Activated CD8-positive, alpha-beta memory T cell treated with anti-CD3 and anti-CD28 coated beads, Interleukin-2, amount 50 U/mL, for 4 hours (primary cell): ENCODE data around the gene SLC38A10.

Source experiments
- DNase-seq: peaks from one replicate; pipeline ENCODE4 v3.0.0-alpha.2; 2020

Gene SLC38A10

GRCh38 chr17:81222906-81223761 lies 72.0 kb downstream of the SLC38A10 start, which contains the start of gene CEP131:
TSS of gene CEP131 (minus strand) at chr17:81222965. CDS start at chr17:81220056, 2,909 bp downstream.
- DNase-seq, result peak; percentile 100

- DNase-seq, result no peak
These were observed 72.5 kb downstream of the SLC38A10 start for GRCh38 chr17:81222620-81222905.

- no peak for DNase-seq
These were observed 73.1 kb downstream of the SLC38A10 start for GRCh38 chr17:81221842-81222619.

GRCh38 chr17:81221371-81221841 lies 73.7 kb downstream of the SLC38A10 start:
- no peak for DNase-seq

GRCh38 chr17:81219476-81220180 lies 75.5 kb downstream of the SLC38A10 start:
- no peak for DNase-seq

GRCh38 chr17:81218991-81219390 lies 76.1 kb downstream of the SLC38A10 start:
- DNase-seq, result no peak

- no peak for DNase-seq
These were observed 76.6 kb downstream of the SLC38A10 start for GRCh38 chr17:81218459-81218858.

- DNase-seq, result no peak
These were observed 77.6 kb downstream of the SLC38A10 start for GRCh38 chr17:81217491-81217890.

GRCh38 chr17:81213978-81214377 lies 81.1 kb downstream of the SLC38A10 start:
- no peak for DNase-seq

GRCh38 chr17:81212365-81212764 lies 82.7 kb downstream of the SLC38A10 start:
- DNase-seq, result no peak

GRCh38 chr17:81210868-81211267 lies 84.2 kb downstream of the SLC38A10 start:
- no peak for DNase-seq

GRCh38 chr17:81210466-81210865 lies 84.6 kb downstream of the SLC38A10 start:
- no peak for DNase-seq

- DNase-seq, result no peak
These were observed 86.0 kb downstream of the SLC38A10 start for GRCh38 chr17:81209141-81209540.

- no peak for DNase-seq
These were observed 86.5 kb downstream of the SLC38A10 start for GRCh38 chr17:81208651-81209050.

GRCh38 chr17:81207610-81208581 lies 87.2 kb downstream of the SLC38A10 start:
- no peak for DNase-seq

GRCh38 chr17:81206657-81207056 lies 88.5 kb downstream of the SLC38A10 start:
- DNase-seq, result no peak

- no peak for DNase-seq
These were observed 88.9 kb downstream of the SLC38A10 start for GRCh38 chr17:81206166-81206565.

GRCh38 chr17:81204578-81204977 lies 90.5 kb downstream of the SLC38A10 start:
- no peak for DNase-seq

GRCh38 chr17:81203136-81203535 lies 92.0 kb downstream of the SLC38A10 start:
- DNase-seq, result no peak

- no peak for DNase-seq
These were observed 92.8 kb downstream of the SLC38A10 start for GRCh38 chr17:81202318-81202717.

GRCh38 chr17:81200695-81201580 lies 94.2 kb downstream of the SLC38A10 start:
- no peak for DNase-seq
